DLD1 (cell line): ENCODE results near the gene DSG2.

Source experiments
- in situ Hi-C: cut with HindIII; loops from 2 replicates; pipeline ENCODE4 v1.10.0; 2017; ENCODE audit warnings: low sequenced_read_pairs

Gene DSG2

GRCh38 chr18:31551883-31552282 is 53.9 kb downstream of the DSG2 start:
- in situ Hi-C loops: no loop called here

DNA sequence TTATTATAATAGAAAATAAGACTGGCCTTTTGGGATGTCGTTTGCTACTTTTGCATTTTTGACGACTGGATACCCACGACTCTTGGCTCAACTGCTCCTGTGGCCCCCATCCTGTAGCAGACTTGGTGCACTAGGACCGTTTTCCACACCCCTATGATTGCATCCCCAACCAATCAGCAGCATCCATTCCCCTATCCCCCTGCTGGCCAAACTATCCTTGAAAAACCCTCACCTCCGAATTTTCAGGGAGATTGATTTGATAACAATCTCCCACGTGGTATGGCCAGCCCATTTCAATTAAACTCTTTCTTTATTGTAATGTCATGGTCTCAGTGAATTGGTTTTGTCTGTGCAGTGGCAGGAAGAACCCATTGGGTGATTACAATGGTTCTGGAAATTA is 55.8 kb downstream of the DSG2 start:
- in situ Hi-C loops: no loop called here

- in situ Hi-C loops: no loop called here
These were observed 56.8 kb downstream of the DSG2 start for GRCh38 chr18:31554776-31555175.

- in situ Hi-C loops: no loop called here
These were observed 58.2 kb downstream of the DSG2 start for GRCh38 chr18:31555971-31556747.

- in situ Hi-C loops: no loop called here
These were observed 59.5 kb downstream of the DSG2 start for GRCh38 chr18:31557446-31557845.

GRCh38 chr18:31558567-31558966 is 60.6 kb downstream of the DSG2 start:
- in situ Hi-C loops: no loop called here

DNA sequence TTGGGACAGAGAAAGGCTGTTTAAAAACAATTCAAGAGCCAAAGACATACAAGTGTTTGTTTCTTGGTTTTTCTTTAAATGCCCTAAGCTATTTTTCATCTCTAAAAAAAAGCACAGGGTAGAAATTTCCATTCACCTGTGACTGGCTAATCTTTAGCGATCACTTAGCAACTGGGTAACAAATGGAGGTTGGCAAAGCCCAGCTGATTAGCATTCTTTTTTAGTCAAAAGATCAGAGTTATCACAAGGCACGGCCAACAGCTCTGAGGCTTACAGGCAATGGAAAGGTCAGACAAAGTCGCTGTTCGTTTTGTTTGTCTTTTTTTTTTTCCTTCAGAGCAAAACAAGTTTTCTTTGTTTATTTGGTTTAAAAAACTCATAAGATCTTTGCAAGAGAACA is 64.7 kb downstream of the DSG2 start:
- in situ Hi-C loops: no loop called here

- in situ Hi-C loops: no loop called here
These were observed 65.8 kb downstream of the DSG2 start for GRCh38 chr18:31563778-31564177.

GRCh38 chr18:31565345-31565744 is 67.4 kb downstream of the DSG2 start:
- in situ Hi-C loops: no loop called here

- in situ Hi-C loops: no loop called here
These were observed 68.0 kb downstream of the DSG2 start for GRCh38 chr18:31565782-31566512.

DNA sequence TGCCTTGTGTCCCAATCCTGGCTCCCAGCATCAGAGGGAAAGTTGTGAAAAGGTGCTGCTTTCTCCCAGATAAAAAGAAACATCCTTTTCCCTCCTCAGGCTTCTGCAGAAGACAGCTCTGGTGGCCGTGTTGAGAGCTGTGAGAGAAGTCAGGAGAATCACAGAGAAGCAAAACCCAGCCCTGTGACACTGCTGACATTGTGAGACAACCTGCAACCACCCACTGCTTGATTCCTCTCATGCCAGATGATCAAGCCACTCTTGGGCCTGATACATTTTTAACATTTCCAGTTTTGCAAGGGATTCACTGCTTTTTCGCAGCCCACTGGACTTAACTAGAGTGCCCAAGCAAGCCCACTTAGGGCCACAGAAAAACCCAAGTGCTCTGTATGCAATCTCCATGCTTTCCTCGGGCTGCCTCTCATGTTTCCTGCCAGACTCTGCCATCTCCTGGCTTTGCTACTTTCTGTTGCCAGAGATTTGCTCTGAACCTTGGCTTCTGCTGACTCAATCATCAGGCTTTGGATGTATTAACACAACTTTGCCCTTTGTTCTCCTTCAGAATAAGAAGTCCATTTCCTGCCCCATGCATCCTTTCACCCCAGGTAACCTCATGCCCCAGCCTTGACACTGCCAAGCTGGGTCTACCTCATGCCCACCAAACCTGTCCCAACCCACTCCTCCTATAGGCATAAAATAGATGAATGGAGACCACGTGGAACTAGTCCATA is 68.8 kb downstream of the DSG2 start:
- in situ Hi-C loops: no loop called here

DNA sequence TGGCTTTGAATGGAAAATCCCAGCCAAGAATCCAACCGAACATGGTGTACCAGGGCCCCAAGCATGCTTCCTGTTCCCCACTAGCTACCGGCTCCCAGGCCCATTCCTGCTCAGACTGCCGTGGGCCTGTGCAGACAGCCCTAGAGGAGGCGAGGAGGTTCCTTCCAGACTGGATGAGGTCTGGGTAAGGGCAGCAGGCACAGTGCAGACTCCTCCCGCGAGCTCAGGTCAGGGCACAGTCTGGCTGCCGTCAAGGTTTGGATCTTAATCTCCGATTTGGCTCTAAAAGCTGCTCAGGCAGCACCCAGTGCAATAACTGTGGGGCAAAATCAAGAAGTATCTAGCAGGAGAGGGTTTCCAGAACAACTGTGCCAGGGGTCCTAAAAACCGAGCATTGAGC is 74.4 kb downstream of the DSG2 start:
- in situ Hi-C loops: no loop called here

DNA sequence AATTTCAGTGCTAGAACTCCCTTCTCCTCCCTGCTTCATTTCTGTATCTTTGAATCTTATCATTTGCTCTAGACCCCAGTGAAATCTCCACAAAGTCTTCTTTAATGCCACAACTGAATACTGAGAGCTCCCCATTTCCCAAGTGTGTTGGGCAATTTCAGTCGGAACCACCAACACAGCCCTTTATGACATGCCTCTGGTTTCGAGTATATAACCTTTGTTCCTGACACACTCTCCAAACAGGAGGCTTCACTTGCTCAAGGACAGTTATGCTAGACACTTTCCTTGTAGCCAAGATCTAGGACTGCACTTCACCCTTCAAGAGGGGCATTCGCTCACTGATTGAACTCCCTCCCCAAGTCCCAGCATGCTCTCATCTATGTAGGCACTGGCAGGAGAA is 75.1 kb downstream of the DSG2 start:
- in situ Hi-C loops: no loop called here

- in situ Hi-C loops: no loop called here
These were observed 76.4 kb downstream of the DSG2 start for GRCh38 chr18:31574359-31574758.

DNA sequence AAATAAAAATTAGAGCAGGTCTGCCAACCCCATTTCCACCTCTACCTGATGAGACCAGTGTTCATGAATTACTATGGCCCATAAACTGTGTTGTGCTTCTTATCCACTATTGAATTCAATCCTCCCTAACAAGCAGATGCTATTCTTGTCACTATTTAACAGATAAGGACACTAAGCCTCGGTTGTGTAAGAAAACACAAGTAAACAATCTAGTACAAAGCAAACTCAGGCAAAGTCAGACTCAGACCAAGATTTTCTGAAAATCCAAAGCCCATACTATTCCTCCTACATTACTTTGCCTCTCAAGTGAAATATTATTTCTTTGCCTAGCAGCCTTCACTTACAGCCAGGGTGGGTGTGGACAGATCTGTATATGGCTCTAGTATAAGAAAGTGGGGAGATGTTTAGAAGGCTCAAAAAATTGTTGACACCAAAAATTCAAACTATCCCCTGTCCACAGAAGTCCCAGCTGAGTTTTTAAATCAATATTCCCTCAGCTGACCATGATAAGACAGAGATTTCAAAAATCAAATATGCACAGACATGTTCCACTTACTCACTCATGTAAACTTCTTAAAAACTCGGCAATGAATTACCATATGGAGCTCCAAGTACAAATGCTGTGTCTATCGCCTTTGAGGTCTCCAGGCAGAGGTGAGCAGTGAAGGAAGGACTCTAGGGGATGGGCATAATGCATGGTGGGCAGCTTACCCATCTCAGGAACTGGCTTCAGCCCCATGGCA is 77.7 kb downstream of the DSG2 start:
- in situ Hi-C loops: no loop called here

GRCh38 chr18:31576670-31577069 is 78.7 kb downstream of the DSG2 start:
- in situ Hi-C loops: no loop called here

- in situ Hi-C loops: no loop called here
These were observed 79.2 kb downstream of the DSG2 start for GRCh38 chr18:31577195-31577594.

DNA sequence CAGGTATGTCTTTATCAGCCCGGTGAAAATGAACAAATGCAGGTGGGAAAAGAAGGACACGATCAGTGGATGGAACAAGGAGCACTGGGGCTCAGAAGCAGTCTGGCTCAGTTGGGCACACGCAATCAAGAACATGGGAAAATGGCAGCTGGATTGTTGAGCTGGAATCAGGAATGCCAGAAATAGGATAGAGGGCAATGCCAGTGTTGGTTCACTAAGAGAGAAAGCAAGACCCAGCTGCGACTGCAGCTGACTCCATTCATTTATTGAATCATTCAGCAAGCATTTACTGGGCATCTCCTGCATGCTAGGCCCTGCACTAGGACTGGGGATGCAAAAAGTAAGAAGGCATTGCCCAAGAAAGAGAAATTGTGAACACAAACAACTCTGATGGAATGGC is 80.1 kb downstream of the DSG2 start:
- in situ Hi-C loops: no loop called here

DNA sequence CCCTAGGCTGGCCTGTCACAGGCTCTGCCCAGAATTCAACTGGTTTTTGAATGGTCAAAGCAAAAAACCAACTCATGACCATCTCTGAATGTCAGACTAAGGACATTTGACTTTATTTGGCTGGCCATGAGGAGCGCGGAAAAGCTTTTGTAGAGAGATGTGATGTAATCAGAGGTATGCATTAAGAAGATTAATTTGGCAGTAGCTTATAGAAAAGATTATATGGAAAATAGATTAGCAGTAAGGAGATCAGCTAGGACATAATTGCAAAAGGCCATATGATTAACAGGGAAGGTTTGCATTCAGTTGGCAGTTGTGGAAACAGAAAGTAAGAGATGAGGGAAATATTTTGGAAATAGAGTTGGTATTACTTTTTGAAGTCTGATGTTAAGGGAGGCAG is 81.4 kb downstream of the DSG2 start:
- in situ Hi-C loops: no loop called here

DNA sequence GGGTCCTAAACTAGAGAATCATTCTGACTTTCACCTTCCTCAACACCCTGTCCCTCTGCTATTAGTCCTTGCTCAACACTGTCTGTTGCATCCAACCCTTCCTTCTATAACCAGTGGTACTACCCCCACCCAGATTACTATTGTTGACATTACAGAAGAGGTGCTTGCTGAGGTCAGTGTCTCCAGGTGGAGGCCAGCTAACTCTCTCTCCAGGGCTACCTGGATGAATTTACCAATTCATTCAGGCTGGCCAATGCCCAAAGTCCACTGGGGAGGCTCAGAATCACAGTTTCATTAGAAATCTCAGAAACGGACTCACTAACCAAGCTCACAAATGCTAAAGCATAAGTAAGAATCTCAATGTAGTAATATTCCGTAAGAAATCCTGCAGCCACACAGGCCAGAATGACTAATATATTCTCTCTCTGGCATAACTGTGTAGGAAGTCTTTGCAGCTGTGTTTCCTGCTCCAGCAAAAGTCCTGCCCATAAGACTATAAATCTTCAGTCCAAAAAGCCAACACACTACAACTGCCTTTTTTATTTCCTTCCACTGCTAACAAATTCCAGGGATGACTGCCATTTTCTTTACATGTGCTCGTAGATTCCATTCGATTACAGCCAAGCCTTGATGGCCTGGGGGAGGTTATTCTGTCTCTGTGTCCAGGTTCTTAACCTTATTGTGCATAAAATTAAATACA is 83.7 kb downstream of the DSG2 start:
- in situ Hi-C loops: no loop called here
